Tibial nerve (tissue), 4 donors: ENCODE data around the gene NGEF. TPM values are rescaled to one million over a fixed set of nuclear protein-coding genes. Genes with fewer than 3 reads are reported as not detected.

Experiments
- DNase-seq, 2 donors: peaks; one replicate each; pipeline ENCODE4 v3.0.0-alpha.2; 2019; ENCODE audit warnings: low spot score in 2 of 2
- H3K27ac ChIP-seq, 4 donors: fragments of 200-600 bp; sonication (generic) in 3 of 4; one replicate each; pipeline ENCODE4 v1.5.1; 2017 to 2019; ENCODE audit warnings: mild to moderate bottlenecking in 1 of 4
- H3K27me3 ChIP-seq, 2 donors: fragments of 200-600 bp; sonication (generic) in 1 of 2; one replicate each; pipeline versions ENCODE4 v1.5.1 to v1.6.0; 2017 to 2019
- H3K36me3 ChIP-seq, 3 donors: fragments of 200-600 bp; sonication (generic); one replicate each; pipeline ENCODE4 v1.5.1; 2018 to 2019
- H3K4me1 ChIP-seq, 4 donors: fragments of 200-600 bp; sonication (generic) in 3 of 4; one replicate each; pipeline ENCODE4 v1.5.1; 2017 to 2019
- H3K4me3 ChIP-seq, 4 donors: fragments of 200-600 bp; sonication (generic) in 3 of 4; one replicate each; pipeline ENCODE4 v1.5.1; 2017 to 2019; ENCODE audit warnings: mild to moderate bottlenecking in 1 of 4, moderate library complexity in 1 of 4
- H3K9me3 ChIP-seq, 4 donors: fragments of 200-600 bp; sonication (generic) in 3 of 4; one replicate each; pipeline ENCODE4 v1.5.1; 2017 to 2019
- EP300 ChIP-seq, 2 donors: sonication (generic); formaldehyde crosslinking; IDR thresholded peaks; one replicate each; pipeline ENCODE4 v1.6.1; 2017; ENCODE audit warnings: antibody characterized with exemption in 2 of 2, mild to moderate bottlenecking in 1 of 2
- POLR2A ChIP-seq, 2 donors: fragments of 450-650 bp; IDR thresholded peaks; one replicate each; pipeline ENCODE4 v1.6.1; 2017; ENCODE audit warnings: antibody characterized with exemption in 2 of 2, mild to moderate bottlenecking in 2 of 2, moderate library complexity in 2 of 2
- WGBS, 2 donors: methylation state at CpG; one replicate each; pipeline ENCODE4 v1.1.5; 2018; 5-methylcytosine and 5-hydroxymethylcytosine counted together
- total RNA-seq, 4 donors: library from RNA; depleted of rRNA; stranded (reverse); fragments of >200 nt; gene quantifications; one replicate each; pipeline ENCODE4 v1.1.0, GENCODE V29; 2016
- TF ChIP-seq, protein P1 (sequence below), 5 experiments: fragments of 200-600 bp in 3 of 5; fragments of 450-650 bp in 2 of 5; sonication (generic) in 3 of 5; IDR thresholded peaks; one replicate each; pipeline ENCODE4 v1.5.1; 2016 to 2019; ENCODE audit warnings: antibody characterized with exemption in 5 of 5, mild to moderate bottlenecking in 3 of 5, moderate library complexity in 2 of 5

NGEF gene
- total RNA-seq, 4 donors from 2014 or later, result 12.9 to 47.6 (median 22.7) TPM

DNA sequence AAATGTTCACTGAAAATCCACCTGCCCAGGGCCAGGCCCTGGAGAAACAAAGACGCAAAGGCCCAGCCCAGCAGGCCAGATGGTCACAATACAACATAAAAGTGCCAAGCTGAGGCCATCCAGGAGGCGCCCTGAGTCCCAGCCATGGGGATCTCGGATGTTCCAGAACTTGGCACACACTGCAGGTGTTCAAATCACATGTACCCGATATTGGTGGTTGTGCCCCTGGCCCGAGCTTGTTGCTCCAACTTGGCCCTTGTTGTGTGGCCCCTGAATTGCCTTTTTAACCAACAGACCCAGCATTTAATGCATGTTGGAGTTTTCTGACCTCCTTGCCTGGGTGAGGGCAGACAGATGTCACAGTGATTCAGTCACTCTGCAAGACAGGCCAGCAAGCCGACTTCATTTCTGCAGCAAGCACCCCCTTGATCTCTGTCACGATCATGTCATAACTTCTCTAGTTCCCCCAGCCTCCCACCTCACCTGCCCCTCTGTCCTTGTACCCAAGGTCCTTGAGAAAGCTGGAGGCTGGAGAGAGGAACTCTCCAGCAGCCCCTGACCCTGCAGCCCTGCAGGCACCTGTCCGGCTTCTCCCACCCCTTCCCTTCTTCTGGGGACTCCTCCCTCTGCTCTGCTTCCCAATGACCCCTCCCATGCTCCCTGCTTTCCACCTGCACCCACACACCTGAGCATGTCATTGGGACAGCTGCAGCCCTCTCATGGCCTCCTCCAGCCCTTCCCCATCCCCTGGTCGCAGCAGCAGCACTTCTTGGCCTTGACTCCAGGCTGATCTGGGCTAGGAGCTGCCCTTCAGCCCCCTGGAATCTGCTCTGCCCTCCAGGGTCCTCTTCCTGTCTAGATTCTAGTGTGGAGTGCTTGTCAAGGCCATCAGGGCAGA lies 9.1 kb downstream of the NGEF start:
- WGBS, 2 donors, result 61 to 73% methylated on average over 8 to 9 of the region's 9 CpGs
- H3K4me3 ChIP-seq, result no peak overlapping the region
- no peak for DNase-seq

DNA sequence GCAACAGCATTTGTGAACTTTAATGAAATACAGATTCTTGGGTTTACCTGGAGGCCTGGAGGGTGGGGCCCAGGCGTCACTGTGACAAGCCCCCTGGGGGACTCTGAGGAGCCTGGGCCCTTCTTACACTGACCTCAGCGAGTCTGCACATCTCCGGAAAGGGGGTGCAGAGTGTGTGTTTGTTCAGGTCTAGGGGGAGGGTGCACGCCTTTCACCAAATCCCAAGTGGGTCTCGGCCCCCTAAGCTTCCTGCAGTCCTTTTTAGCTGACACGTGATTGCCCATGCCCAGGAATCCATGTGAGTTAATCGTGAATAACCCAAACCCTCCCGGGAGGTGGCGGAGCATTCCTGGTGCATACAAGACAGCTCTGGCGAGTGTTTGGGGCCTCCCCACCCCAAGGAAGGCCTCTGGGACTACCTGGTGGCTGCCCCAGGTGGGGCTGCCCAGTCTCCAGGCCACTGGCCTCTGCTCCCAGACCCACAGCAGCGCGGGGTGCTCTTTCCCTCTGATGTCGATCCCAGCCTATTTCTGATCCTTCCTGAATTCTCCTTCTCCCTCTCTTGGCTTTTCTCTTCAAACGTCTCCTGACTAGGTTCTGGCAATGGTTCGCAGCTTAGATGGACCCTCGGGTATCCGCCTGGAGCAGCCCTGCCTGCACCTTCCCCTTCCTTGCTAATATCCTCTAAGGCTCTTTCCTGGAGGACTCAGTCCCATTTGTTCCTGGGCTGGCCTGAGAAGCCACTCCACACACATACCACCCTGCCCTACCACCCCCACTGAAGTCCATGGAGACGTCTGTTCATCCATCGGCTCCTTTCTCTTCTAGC lies 10.0 kb downstream of the NGEF start:
- Histone ChIP-seq H3K27me3 (no peaks in the 10 kb centered on the region), H3K4me3 (no peak overlapping the region), H3K4me1 (peaks cover 0 to 6% (median 0%) of the 10 kb centered on the region in 4 donors), H3K36me3 (no peaks in the 10 kb centered on the region), H3K27ac (no peak overlapping the region), H3K9me3 (no peaks in the 10 kb centered on the region)
- TF ChIP-seq EP300 (IDR thresholded peaks at IDR 0.05) (no peak), POLR2A (IDR thresholded peaks at IDR 0.05) (no peak)
- TF ChIP-seq, protein P1, sequence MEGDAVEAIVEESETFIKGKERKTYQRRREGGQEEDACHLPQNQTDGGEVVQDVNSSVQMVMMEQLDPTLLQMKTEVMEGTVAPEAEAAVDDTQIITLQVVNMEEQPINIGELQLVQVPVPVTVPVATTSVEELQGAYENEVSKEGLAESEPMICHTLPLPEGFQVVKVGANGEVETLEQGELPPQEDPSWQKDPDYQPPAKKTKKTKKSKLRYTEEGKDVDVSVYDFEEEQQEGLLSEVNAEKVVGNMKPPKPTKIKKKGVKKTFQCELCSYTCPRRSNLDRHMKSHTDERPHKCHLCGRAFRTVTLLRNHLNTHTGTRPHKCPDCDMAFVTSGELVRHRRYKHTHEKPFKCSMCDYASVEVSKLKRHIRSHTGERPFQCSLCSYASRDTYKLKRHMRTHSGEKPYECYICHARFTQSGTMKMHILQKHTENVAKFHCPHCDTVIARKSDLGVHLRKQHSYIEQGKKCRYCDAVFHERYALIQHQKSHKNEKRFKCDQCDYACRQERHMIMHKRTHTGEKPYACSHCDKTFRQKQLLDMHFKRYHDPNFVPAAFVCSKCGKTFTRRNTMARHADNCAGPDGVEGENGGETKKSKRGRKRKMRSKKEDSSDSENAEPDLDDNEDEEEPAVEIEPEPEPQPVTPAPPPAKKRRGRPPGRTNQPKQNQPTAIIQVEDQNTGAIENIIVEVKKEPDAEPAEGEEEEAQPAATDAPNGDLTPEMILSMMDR (IDR thresholded peaks at IDR 0.05), result no peak
- 82 to 83% methylated on average over 18 to 19 of the region's 19 CpGs for WGBS, 2 donors
- DNase-seq, result no peak

More for the DNA sequence above, 9.1 kb downstream of the NGEF start:
- TF ChIP-seq, protein P1 (IDR thresholded peaks at IDR 0.05), result no peak
- TF ChIP-seq EP300 (IDR thresholded peaks at IDR 0.05) (no peak), POLR2A (IDR thresholded peaks at IDR 0.05) (no peak)
- H3K27ac ChIP-seq, result no peak overlapping the region
- no peaks in the 10 kb centered on the region for H3K36me3 ChIP-seq
- H3K4me1 ChIP-seq, result peaks cover 0 to 6% (median 0%) of the 10 kb centered on the region in 4 donors
- no peaks in the 10 kb centered on the region for H3K9me3 ChIP-seq
- H3K27me3 ChIP-seq, result no peaks in the 10 kb centered on the region

DNA sequence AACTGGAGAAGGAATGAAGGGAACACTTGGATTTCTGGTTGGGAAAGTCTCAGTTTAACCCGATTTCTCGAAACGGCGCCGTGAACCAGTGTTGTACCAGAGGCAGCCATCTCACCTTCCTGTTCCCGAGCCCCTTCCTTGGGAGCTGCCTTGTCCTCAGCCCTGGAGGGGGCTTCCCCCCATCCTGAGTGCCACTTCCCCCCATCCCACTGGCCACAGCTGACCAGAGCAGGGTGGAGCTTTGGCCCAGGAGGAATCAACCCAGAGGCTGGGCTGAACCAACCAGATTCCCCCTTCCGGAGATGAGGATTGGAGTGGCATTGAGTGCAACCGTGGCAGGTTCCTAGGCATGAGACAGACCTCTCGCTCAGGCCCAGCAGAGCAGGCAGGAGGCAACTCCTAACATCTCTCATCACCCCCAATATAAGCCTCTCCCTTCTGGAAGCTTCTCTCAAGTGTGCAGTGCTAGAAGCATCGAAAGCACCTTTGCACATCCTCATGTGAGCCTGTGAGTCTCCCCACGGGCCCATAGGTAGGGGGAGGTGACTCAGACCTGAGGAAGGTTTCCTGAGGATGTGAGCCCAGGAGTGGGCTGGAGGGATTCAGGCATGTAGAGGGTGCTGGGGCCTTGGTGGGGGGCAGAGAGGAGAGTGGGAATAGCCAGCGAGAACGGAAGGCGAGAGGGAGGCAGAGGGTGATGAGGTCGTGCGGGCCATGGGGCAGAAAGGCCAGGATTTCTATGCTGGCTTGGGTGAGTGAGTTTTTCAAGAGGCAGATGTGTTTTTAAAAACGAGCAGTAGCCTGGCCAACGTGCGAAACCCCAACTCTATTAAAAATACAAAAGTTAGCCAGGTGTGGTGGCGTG lies 11.9 kb downstream of the NGEF start:
- no peaks in the 10 kb centered on the region for H3K36me3 ChIP-seq
- no peak for DNase-seq
- no peaks in the 10 kb centered on the region for H3K27me3 ChIP-seq
- no peaks in the 10 kb centered on the region for H3K9me3 ChIP-seq
- H3K27ac ChIP-seq, result no peak overlapping the region
- no peak overlapping the region for H3K4me3 ChIP-seq
- H3K4me1 ChIP-seq, result no peaks in the 10 kb centered on the region
- WGBS, 2 donors, result 89 to 93% methylated on average over 16 to 20 of the region's 20 CpGs
- TF ChIP-seq, protein P1 (IDR thresholded peaks at IDR 0.05), result no peak
- TF ChIP-seq EP300 (IDR thresholded peaks at IDR 0.05) (no peak), POLR2A (IDR thresholded peaks at IDR 0.05) (no peak)

DNA sequence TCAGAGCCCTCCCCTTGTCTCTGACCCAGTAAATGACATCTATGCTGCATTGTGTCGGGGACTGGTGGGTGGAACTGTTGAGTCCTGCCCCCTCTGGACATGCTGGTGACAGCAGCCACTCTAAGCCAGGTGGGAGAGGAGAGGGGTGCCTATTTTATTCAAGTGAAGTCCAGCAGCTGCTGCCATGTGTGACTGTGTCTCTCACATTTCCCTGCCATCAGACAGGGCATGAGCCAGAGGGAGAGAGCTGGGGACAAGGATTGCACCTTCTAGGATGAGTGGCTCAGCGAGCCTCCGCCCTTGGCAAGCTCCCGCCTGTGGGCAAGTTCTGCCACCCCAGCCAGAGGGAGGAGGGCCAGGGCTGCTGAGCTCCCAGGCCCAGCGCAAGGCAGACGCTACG lies 13.7 kb downstream of the NGEF start:
- Histone ChIP-seq H3K9me3 (no peaks in the 10 kb centered on the region), H3K27me3 (no peaks in the 10 kb centered on the region), H3K27ac (no peak overlapping the region), H3K4me1 (no peaks in the 10 kb centered on the region), H3K36me3 (no peaks in the 10 kb centered on the region), H3K4me3 (no peak overlapping the region)
- 40 to 60% methylated on average over 7 of the region's 7 CpGs for WGBS, 2 donors
- TF ChIP-seq POLR2A (IDR thresholded peaks at IDR 0.05), result no peak
- TF ChIP-seq, protein P1 (IDR thresholded peaks at IDR 0.05), result no peak
- no peak for TF ChIP-seq EP300 (IDR thresholded peaks at IDR 0.05)
- no peak for DNase-seq
